HG03439 (cell line): ENCODE results near the gene NANOGP8.
"Not testable (repeated sequence)": the region's sequence is repeated elsewhere in the genome, so short reads cannot be mapped to it uniquely, and the experiment has no call there.

Source experiments
- ATAC-seq: cut with Tn5 transposase; IDR thresholded peaks from one replicate; pipeline ENCODE4 v1.9.1; 2021; ENCODE audit warnings: mild to moderate bottlenecking, moderate library complexity; ENCODE audit not compliant: unreplicated experiment

NANOGP8 gene

GRCh38 chr15:35098737-35099136 is 13.6 kb upstream of the NANOGP8 start:
- ATAC-seq = no peak

- no peak for ATAC-seq
Observed at GRCh38 chr15:35095941-35096340, 10.8 kb upstream of the NANOGP8 start.

- no peak for ATAC-seq
Observed at GRCh38 chr15:35092846-35093245, 7.8 kb upstream of the NANOGP8 start.

- no peak for ATAC-seq
Observed at GRCh38 chr15:35092311-35092710, 7.2 kb upstream of the NANOGP8 start.

- ATAC-seq = no peak
Observed at GRCh38 chr15:35090104-35090807, 5.2 kb upstream of the NANOGP8 start.

GRCh38 chr15:35089551-35089950 is 4.5 kb upstream of the NANOGP8 start:
- ATAC-seq = no peak

- ATAC-seq = no peak
Observed at GRCh38 chr15:35088329-35088728, 3.2 kb upstream of the NANOGP8 start.

GRCh38 chr15:35087759-35088158 is 2.7 kb upstream of the NANOGP8 start:
- ATAC-seq = no peak

- ATAC-seq = not testable (repeated sequence)
Observed at GRCh38 chr15:35082371-35083348, 2.4 kb downstream of the NANOGP8 start.

GRCh38 chr15:35081626-35082365 is 3.3 kb downstream of the NANOGP8 start:
- ATAC-seq = not testable (repeated sequence)

- ATAC-seq = no peak
Observed at GRCh38 chr15:35080226-35080625, 4.9 kb downstream of the NANOGP8 start.

GRCh38 chr15:35078221-35078915 is 6.7 kb downstream of the NANOGP8 start:
- no peak for ATAC-seq

- ATAC-seq = no peak
Observed at GRCh38 chr15:35071106-35071505, 14.0 kb downstream of the NANOGP8 start.

GRCh38 chr15:35068846-35069475 is 16.1 kb downstream of the NANOGP8 start:
- no peak for ATAC-seq

- no peak for ATAC-seq
Observed at GRCh38 chr15:35067496-35068347, 17.4 kb downstream of the NANOGP8 start.

GRCh38 chr15:35066094-35066493 is 19.0 kb downstream of the NANOGP8 start:
- ATAC-seq = no peak

- no peak for ATAC-seq
Observed at GRCh38 chr15:35064576-35065190, 20.4 kb downstream of the NANOGP8 start.

- no peak for ATAC-seq
Observed at GRCh38 chr15:35062738-35063099, 22.4 kb downstream of the NANOGP8 start.
